HG02588 (cell line): ENCODE measurements around the gene TM9SF4.

Experiments
- ATAC-seq: cut with Tn5 transposase; IDR thresholded peaks from one replicate; pipeline ENCODE4 v1.9.1; 2021; ENCODE audit warnings: mild to moderate bottlenecking, moderate library complexity; ENCODE audit not compliant: unreplicated experiment

Gene TM9SF4

GRCh38 chr20:32126919-32127318, 17.4 kb downstream of the TM9SF4 start:
- ATAC-seq, result no peak

GRCh38 chr20:32127347-32127746, 17.8 kb downstream of the TM9SF4 start:
- ATAC-seq, result no peak

- ATAC-seq, result no peak
These were observed 18.7 kb downstream of the TM9SF4 start for GRCh38 chr20:32128167-32128566.

- no peak for ATAC-seq
These were observed 20.3 kb downstream of the TM9SF4 start for GRCh38 chr20:32129863-32130262.

- no peak for ATAC-seq
These were observed 20.8 kb downstream of the TM9SF4 start for GRCh38 chr20:32130352-32130751.

- no peak for ATAC-seq
These were observed 21.5 kb downstream of the TM9SF4 start for GRCh38 chr20:32130965-32131364.

GRCh38 chr20:32132911-32133549, 23.5 kb downstream of the TM9SF4 start:
- peak; percentile 83 for ATAC-seq

GRCh38 chr20:32134026-32134425, 24.5 kb downstream of the TM9SF4 start:
- ATAC-seq, result no peak

- ATAC-seq, result no peak
These were observed 26.5 kb downstream of the TM9SF4 start for GRCh38 chr20:32135983-32136515.

- no peak for ATAC-seq
These were observed 29.4 kb downstream of the TM9SF4 start for GRCh38 chr20:32138921-32139320.

- no peak for ATAC-seq
These were observed 30.4 kb downstream of the TM9SF4 start for GRCh38 chr20:32139947-32140346.

- ATAC-seq, result no peak
These were observed 31.1 kb downstream of the TM9SF4 start for GRCh38 chr20:32140603-32141002.

- ATAC-seq, result no peak
These were observed 32.0 kb downstream of the TM9SF4 start for GRCh38 chr20:32141465-32141980.

GRCh38 chr20:32142088-32142487, 32.6 kb downstream of the TM9SF4 start:
- no peak for ATAC-seq

- ATAC-seq, result no peak
These were observed 33.5 kb downstream of the TM9SF4 start for GRCh38 chr20:32142991-32143390.

- ATAC-seq, result no peak
These were observed 35.6 kb downstream of the TM9SF4 start for GRCh38 chr20:32144898-32145662.

GRCh38 chr20:32149566-32150170, 40.2 kb downstream of the TM9SF4 start:
- no peak for ATAC-seq

GRCh38 chr20:32150291-32150848, 40.9 kb downstream of the TM9SF4 start:
- no peak for ATAC-seq

GRCh38 chr20:32152421-32153155, 43.1 kb downstream of the TM9SF4 start:
- ATAC-seq, result no peak

GRCh38 chr20:32153156-32153665, 43.7 kb downstream of the TM9SF4 start:
- ATAC-seq, result no peak
